HepG2 (cell line): ENCODE data around the gene ABCA4. TPM values are rescaled to one million over a fixed set of nuclear protein-coding genes. Genes with fewer than 3 reads are reported as not detected.

ENCODE experiments used
- BCL6 ChIP-seq: IDR thresholded peaks from 2 replicates; pipeline ENCODE4 v1.6.1; 2016; ENCODE audit warnings: missing genetic modification reagents, missing compliant biosample characterization
- CCDC6 ChIP-seq: sonication (generic); formaldehyde crosslinking; IDR thresholded peaks from 2 replicates; pipeline ENCODE4 v1.8.1; 2022; ENCODE audit warnings: mild to moderate bottlenecking, missing genetic modification reagents, moderate library complexity
- KMT2B ChIP-seq: IDR thresholded peaks from 2 replicates; pipeline ENCODE4 v1.6.1; 2016; ENCODE audit warnings: missing genetic modification reagents, missing compliant biosample characterization
- NFKBIZ ChIP-seq: IDR thresholded peaks from 2 replicates; pipeline ENCODE4 v1.6.1; 2018; ENCODE audit warnings: missing genetic modification reagents, missing compliant biosample characterization
- NKX3-1 ChIP-seq: sonication (generic); formaldehyde crosslinking; IDR thresholded peaks from 2 replicates; pipeline ENCODE4 v1.5.0; 2020; ENCODE audit warnings: missing genetic modification reagents
- SNAPC4 ChIP-seq: sonication (generic); formaldehyde crosslinking; IDR thresholded peaks from 2 replicates; pipeline ENCODE4 v1.4.0; 2020; ENCODE audit warnings: mild to moderate bottlenecking, missing genetic modification reagents
- TOE1 ChIP-seq: sonication (generic); formaldehyde crosslinking; IDR thresholded peaks from 2 replicates; pipeline ENCODE4 v1.4.0; 2020; ENCODE audit warnings: mild to moderate bottlenecking, missing genetic modification reagents
- ZFP36 ChIP-seq: fragments of 150-350 bp; IDR thresholded peaks from 2 replicates; pipeline ENCODE4 v1.6.1; 2018; ENCODE audit warnings: borderline replicate concordance, low read length, low read depth; ENCODE audit not compliant: partially characterized antibody
- ZNF264 ChIP-seq: sonication (generic); formaldehyde crosslinking; IDR thresholded peaks from 2 replicates; pipeline ENCODE4 v1.4.0; 2020; ENCODE audit warnings: missing genetic modification reagents
- ZNF33B ChIP-seq: sonication (generic); formaldehyde crosslinking; IDR thresholded peaks from 2 replicates; pipeline ENCODE4 v1.5.1; 2020; ENCODE audit warnings: mild to moderate bottlenecking, missing genetic modification reagents
- ZNF430 ChIP-seq: sonication (generic); formaldehyde crosslinking; IDR thresholded peaks from 2 replicates; pipeline ENCODE4 v1.9.0; 2021; ENCODE audit warnings: mild to moderate bottlenecking, missing genetic modification reagents
- ZNF780A ChIP-seq: sonication (generic); formaldehyde crosslinking; IDR thresholded peaks from 2 replicates; pipeline ENCODE4 v1.8.0; 2022; ENCODE audit warnings: mild to moderate bottlenecking, missing genetic modification reagents, moderate library complexity
- ZSCAN21 ChIP-seq: sonication (generic); formaldehyde crosslinking; IDR thresholded peaks from 2 replicates; pipeline ENCODE4 v1.8.0; 2022; ENCODE audit warnings: mild to moderate bottlenecking, missing genetic modification reagents, moderate library complexity, borderline replicate concordance
- polyA plus RNA-seq, 8 experiments: library from polyadenylated mRNA; depleted of rRNA in 3 of 8; stranded (reverse) in 7 of 8; unstranded in 1 of 8; fragments of >200 nt; fragmentation: Illumina TruSeq in 4 of 8; extraction: Trizol in 4 of 8; gene quantifications; 2 replicates each; pipeline versions ENCODE4 v1.2.1 to v1.2.3, GENCODE V29; 2011 to 2016; ENCODE audit warnings: low read depth in 4 of 8, missing spikeins in 1 of 8, mixed read lengths in 1 of 8; ENCODE audit not compliant: insufficient read depth in 1 of 8
- total RNA-seq, 5 experiments: library from RNA; depleted of rRNA; stranded (reverse); fragments of >200 nt; fragmentation: Illumina TruSeq; extraction: Trizol; gene quantifications; 2 replicates each; pipeline ENCODE4 v1.2.3, GENCODE V29; 2016; ENCODE audit warnings: low read depth in 1 of 5
- TF ChIP-seq, protein P1 (sequence below): sonication (generic); formaldehyde crosslinking; IDR thresholded peaks from 2 replicates; pipeline ENCODE4 v1.5.0; 2020; ENCODE audit warnings: mild to moderate bottlenecking, missing genetic modification reagents
- TF ChIP-seq, protein P2 (sequence below): sonication (generic); formaldehyde crosslinking; IDR thresholded peaks from 2 replicates; pipeline ENCODE4 v1.4.0; 2020; ENCODE audit warnings: missing genetic modification reagents, borderline replicate concordance
- TF ChIP-seq, protein P3 (sequence below): sonication (generic); formaldehyde crosslinking; IDR thresholded peaks from 2 replicates; pipeline ENCODE4 v1.5.0; 2020; ENCODE audit warnings: mild to moderate bottlenecking, low read depth, missing genetic modification reagents, borderline replicate concordance
- TF ChIP-seq, protein P4 (sequence below): IDR thresholded peaks from 2 replicates; pipeline ENCODE4 v1.6.1; 2018; ENCODE audit warnings: missing genetic modification reagents

The ABCA4 gene
- total and polyA plus RNA-seq, 2 of the 13 experiments (the other 11 are each of a cell fraction or from before 2014, with no cell fraction given): 0.24 to 0.67 TPM

DNA sequence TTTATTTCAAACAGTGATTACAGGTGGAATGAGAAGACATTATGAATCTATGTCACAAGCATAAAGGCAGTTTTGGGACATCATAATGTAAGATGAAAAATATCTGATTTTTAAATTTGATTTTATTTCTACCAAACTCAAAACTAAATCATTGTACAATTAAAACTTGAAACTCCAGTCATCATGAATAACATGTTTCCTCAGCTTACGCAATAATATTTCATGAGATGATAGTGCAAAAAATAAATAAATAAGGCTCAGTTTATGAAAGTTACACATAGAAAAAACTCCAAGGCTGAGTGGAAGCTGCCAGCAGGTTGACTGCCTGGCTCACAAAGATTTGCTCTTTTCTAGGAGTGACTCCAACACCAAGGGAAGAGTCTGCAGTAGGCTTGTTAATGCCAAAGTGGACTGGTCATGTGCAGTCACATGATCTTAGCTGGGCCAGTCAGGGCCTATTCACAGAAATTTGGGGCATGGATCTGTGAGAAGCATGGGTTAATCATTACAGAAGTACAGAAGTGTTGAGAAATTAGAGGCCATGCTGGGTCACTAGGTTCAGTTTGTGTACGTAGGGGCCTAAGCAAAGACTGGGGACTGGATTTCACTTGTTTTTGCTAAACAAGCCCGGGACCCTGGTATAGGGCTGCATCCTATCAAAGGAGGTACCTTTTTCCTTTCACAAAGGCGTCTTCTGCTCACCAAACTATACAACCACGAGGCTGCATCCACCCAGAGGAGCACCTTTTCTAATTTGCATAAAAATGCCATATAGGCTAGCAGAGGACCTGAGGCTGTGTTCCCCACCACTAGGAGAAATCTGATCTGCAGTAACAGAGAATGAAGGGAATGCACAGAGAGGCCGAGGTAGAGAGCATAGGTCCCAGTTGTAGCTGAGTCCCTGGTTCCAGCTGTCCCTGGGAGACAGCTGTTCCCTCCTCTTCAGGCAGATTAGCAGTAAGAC lies 4.9 kb upstream of the ABCA4 start (continued):
- TF ChIP-seq, protein P1, sequence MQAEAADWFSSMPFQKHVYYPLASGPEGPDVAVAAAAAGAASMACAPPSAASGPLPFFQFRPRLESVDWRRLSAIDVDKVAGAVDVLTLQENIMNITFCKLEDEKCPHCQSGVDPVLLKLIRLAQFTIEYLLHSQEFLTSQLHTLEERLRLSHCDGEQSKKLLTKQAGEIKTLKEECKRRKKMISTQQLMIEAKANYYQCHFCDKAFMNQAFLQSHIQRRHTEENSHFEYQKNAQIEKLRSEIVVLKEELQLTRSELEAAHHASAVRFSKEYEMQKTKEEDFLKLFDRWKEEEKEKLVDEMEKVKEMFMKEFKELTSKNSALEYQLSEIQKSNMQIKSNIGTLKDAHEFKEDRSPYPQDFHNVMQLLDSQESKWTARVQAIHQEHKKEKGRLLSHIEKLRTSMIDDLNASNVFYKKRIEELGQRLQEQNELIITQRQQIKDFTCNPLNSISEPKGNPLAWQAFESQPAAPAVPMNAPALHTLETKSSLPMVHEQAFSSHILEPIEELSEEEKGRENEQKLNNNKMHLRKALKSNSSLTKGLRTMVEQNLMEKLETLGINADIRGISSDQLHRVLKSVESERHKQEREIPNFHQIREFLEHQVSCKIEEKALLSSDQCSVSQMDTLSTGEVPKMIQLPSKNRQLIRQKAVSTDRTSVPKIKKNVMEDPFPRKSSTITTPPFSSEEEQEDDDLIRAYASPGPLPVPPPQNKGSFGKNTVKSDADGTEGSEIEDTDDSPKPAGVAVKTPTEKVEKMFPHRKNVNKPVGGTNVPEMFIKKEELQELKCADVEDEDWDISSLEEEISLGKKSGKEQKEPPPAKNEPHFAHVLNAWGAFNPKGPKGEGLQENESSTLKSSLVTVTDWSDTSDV: no peak
- TF ChIP-seq, protein P2, sequence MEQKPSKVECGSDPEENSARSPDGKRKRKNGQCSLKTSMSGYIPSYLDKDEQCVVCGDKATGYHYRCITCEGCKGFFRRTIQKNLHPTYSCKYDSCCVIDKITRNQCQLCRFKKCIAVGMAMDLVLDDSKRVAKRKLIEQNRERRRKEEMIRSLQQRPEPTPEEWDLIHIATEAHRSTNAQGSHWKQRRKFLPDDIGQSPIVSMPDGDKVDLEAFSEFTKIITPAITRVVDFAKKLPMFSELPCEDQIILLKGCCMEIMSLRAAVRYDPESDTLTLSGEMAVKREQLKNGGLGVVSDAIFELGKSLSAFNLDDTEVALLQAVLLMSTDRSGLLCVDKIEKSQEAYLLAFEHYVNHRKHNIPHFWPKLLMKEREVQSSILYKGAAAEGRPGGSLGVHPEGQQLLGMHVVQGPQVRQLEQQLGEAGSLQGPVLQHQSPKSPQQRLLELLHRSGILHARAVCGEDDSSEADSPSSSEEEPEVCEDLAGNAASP (CRISPR knock-in tag): peak; percentile 99
- TF ChIP-seq ZNF264 (CRISPR knock-in tag) (0 out of 2 replicates have a peak, but pooled peaks have one; percentile 51), NFKBIZ (CRISPR knock-in tag) (peak; percentile 67), SNAPC4 (CRISPR knock-in tag) (peak; percentile 72), TOE1 (CRISPR knock-in tag) (0 out of 2 replicates have a peak, but pooled peaks have one; percentile 33), CCDC6 (CRISPR knock-in tag) (0 out of 2 replicates have a peak, but pooled peaks have one; percentile 74), NKX3-1 (CRISPR knock-in tag) (0 out of 2 replicates have a peak, but pooled peaks have one; percentile 39), BCL6 (CRISPR knock-in tag) (peak; percentile 80), ZNF430 (CRISPR knock-in tag) (0 out of 2 replicates have a peak, but pooled peaks have one; percentile 35), ZNF780A (CRISPR knock-in tag) (no peak), ZSCAN21 (CRISPR knock-in tag) (no peak), ZNF33B (CRISPR knock-in tag) (0 out of 2 replicates have a peak, but pooled peaks have one; percentile 50), ZFP36 (no peak), KMT2B (CRISPR knock-in tag) (peak; percentile 45; the same call in 1 of the 2 replicates)
- TF ChIP-seq, protein P3, sequence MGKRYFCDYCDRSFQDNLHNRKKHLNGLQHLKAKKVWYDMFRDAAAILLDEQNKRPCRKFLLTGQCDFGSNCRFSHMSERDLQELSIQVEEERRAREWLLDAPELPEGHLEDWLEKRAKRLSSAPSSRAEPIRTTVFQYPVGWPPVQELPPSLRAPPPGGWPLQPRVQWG (CRISPR knock-in tag): no peak
- TF ChIP-seq, protein P4, sequence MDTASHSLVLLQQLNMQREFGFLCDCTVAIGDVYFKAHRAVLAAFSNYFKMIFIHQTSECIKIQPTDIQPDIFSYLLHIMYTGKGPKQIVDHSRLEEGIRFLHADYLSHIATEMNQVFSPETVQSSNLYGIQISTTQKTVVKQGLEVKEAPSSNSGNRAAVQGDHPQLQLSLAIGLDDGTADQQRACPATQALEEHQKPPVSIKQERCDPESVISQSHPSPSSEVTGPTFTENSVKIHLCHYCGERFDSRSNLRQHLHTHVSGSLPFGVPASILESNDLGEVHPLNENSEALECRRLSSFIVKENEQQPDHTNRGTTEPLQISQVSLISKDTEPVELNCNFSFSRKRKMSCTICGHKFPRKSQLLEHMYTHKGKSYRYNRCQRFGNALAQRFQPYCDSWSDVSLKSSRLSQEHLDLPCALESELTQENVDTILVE (CRISPR knock-in tag): peak; percentile 66; the same call in 1 of the 2 replicates
